Osteoblast (primary cell): ENCODE data around the gene EZH2. TPM values are rescaled to one million over a fixed set of nuclear protein-coding genes. Genes with fewer than 3 reads are reported as not detected.
A peak's percentile ranks its signal among the peaks of the same experiment; 100 is the strongest.

ENCODE experiments used
- DNase-seq: peaks from one replicate; pipeline ENCODE4 v3.0.0; 2011; ENCODE audit warnings: low spot score, mixed read lengths; ENCODE audit not compliant: insufficient read length; ENCODE audit errors: missing footprints
- H2AFZ ChIP-seq: 2 replicates; pipeline ENCODE4 v1.6.0; 2011; ENCODE audit warnings: mild to moderate bottlenecking, low read length
- H3K27ac ChIP-seq: 2 replicates; pipeline ENCODE4 v1.5.1; 2011; ENCODE audit warnings: mild to moderate bottlenecking, low read depth, low read length, moderate library complexity
- H3K27me3 ChIP-seq: 2 replicates; pipeline ENCODE4 v1.6.0; 2012; ENCODE audit warnings: mild to moderate bottlenecking, control low read depth, inconsistent platforms, low read length, moderate library complexity; ENCODE audit not compliant: insufficient read depth
- H3K36me3 ChIP-seq: 2 replicates; pipeline ENCODE4 v1.5.1; 2011; ENCODE audit warnings: mild to moderate bottlenecking, low read length, control low read depth, moderate library complexity; ENCODE audit not compliant: insufficient read depth
- H3K4me1 ChIP-seq: 2 replicates; pipeline ENCODE4 v1.5.1; 2011; ENCODE audit warnings: mild to moderate bottlenecking, low read length, control low read depth, moderate library complexity; ENCODE audit not compliant: insufficient read depth
- H3K4me2 ChIP-seq: 2 replicates; pipeline ENCODE4 v1.6.0; 2011; ENCODE audit warnings: mild to moderate bottlenecking, low read length; ENCODE audit not compliant: insufficient read depth
- H3K4me3 ChIP-seq: fragments of 200-600 bp; sonication (generic); 3 replicates; pipeline ENCODE4 v1.5.1; 2012; ENCODE audit warnings: mild to moderate bottlenecking, low read length, inconsistent platforms; ENCODE audit not compliant: insufficient read depth
- H3K79me2 ChIP-seq: 2 replicates; pipeline ENCODE4 v1.6.0; 2012; ENCODE audit warnings: mild to moderate bottlenecking, low read length, control low read depth, inconsistent platforms; ENCODE audit not compliant: insufficient read depth
- H3K9me3 ChIP-seq: 2 replicates; pipeline ENCODE4 v1.5.1; 2011; ENCODE audit warnings: low read depth, low read length, control low read depth
- H4K20me1 ChIP-seq: 2 replicates; pipeline ENCODE4 v1.6.0; 2012; ENCODE audit warnings: mild to moderate bottlenecking, low read length, control low read depth; ENCODE audit not compliant: insufficient read depth
- total RNA-seq: library from RNA; depleted of rRNA; stranded (reverse); fragments of >200 nt; gene quantifications from 2 replicates; pipeline ENCODE4 v1.2.3, GENCODE V29; 2012
- TF ChIP-seq, protein P1 (sequence below): IDR thresholded peaks from 2 replicates; pipeline ENCODE4 v1.5.1; 2011; ENCODE audit warnings: mild to moderate bottlenecking, low read depth, low read length, moderate library complexity; ENCODE audit errors: extremely low read depth

Gene EZH2
- total RNA-seq, 1 donor: 7.6 TPM

- TF ChIP-seq, protein P1, sequence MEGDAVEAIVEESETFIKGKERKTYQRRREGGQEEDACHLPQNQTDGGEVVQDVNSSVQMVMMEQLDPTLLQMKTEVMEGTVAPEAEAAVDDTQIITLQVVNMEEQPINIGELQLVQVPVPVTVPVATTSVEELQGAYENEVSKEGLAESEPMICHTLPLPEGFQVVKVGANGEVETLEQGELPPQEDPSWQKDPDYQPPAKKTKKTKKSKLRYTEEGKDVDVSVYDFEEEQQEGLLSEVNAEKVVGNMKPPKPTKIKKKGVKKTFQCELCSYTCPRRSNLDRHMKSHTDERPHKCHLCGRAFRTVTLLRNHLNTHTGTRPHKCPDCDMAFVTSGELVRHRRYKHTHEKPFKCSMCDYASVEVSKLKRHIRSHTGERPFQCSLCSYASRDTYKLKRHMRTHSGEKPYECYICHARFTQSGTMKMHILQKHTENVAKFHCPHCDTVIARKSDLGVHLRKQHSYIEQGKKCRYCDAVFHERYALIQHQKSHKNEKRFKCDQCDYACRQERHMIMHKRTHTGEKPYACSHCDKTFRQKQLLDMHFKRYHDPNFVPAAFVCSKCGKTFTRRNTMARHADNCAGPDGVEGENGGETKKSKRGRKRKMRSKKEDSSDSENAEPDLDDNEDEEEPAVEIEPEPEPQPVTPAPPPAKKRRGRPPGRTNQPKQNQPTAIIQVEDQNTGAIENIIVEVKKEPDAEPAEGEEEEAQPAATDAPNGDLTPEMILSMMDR: no peak
- Histone ChIP-seq H4K20me1 (no peaks in the 10 kb centered on the region), H3K79me2 (no peaks in the 10 kb centered on the region), H3K27me3 (peaks cover 32% of the 10 kb centered on the region), H3K9me3 (no peaks in the 10 kb centered on the region), H3K36me3 (no peaks in the 10 kb centered on the region), H3K27ac (no peak overlapping the region), H2AFZ (no peak overlapping the region), H3K4me1 (no peaks in the 10 kb centered on the region), H3K4me2 (no peak overlapping the region), H3K4me3 (no peak overlapping the region)
- no peak for DNase-seq
Observed at GRCh38 chr7:148903504-148903903, 19.4 kb upstream of the EZH2 start.

DNA sequence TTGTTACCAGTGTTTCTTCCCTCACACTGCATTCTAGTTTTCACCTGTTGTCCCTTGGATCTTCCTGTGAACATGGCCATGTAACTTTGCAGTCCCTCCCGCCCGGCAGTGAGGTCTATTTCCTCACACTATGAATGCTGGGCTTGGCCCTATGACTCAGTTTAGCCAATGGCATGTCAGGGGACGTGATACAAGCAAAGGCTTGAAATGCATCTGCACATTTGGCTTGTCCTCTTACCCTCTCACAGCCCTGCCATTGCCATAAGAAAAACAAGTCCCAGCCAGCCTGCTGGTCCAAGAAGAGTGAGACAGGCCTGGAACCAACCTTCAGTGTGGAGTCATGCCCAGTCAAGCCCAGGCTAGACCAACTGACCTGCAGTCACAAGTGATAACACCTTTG is 17.1 kb upstream of the EZH2 start:
- Histone ChIP-seq H2AFZ (no peak overlapping the region), H3K36me3 (no peaks in the 10 kb centered on the region), H3K4me3 (no peak overlapping the region), H4K20me1 (no peaks in the 10 kb centered on the region), H3K9me3 (no peaks in the 10 kb centered on the region), H3K27ac (no peak overlapping the region), H3K4me1 (no peaks in the 10 kb centered on the region), H3K79me2 (no peaks in the 10 kb centered on the region), H3K4me2 (no peak overlapping the region), H3K27me3 (peaks cover 19% of the 10 kb centered on the region)
- DNase-seq: no peak
- TF ChIP-seq, protein P1: no peak

DNA sequence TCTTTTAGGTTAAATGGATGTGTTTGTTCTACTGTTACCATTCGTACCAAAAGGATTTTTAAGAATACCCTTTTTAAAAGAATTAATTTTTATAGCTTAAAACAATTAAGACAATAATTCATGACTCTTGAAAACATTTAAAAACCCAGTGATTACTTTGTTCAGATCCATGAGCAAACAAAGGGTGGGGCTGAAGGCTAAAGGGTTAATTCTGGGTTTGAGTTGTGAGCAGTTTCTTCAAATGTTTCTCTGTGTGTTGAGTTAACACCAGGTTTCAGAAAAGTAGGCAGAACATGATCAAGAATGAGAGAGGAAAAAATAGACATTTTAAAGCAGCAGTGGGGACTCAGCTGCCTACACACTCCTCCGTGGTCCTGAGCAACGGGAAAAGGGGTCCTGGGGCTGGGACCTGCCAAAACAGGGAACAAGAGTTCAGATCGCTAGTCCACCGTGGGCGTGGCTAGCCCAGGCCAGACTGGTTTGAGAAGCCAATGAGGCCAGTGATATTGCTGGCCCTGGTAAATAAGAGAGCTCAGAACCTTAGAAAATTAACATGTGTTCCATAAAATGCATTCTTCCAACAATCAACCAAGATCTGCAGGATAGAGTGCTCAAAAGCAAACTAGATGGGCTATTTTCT is 14.9 kb upstream of the EZH2 start:
- no peaks in the 10 kb centered on the region for H3K4me1 ChIP-seq
- H3K27me3 ChIP-seq: peaks cover 5% of the 10 kb centered on the region
- no peaks in the 10 kb centered on the region for H3K36me3 ChIP-seq
- H2AFZ ChIP-seq: no peak overlapping the region
- H3K4me2 ChIP-seq: no peak overlapping the region
- no peak for DNase-seq
- no peak overlapping the region for H3K4me3 ChIP-seq
- H3K9me3 ChIP-seq: no peaks in the 10 kb centered on the region
- H3K27ac ChIP-seq: no peak overlapping the region
- no peaks in the 10 kb centered on the region for H3K79me2 ChIP-seq
- TF ChIP-seq, protein P1: no peak
- no peaks in the 10 kb centered on the region for H4K20me1 ChIP-seq

- H3K4me2 ChIP-seq: peak overlapping the region; percentile 9
- H3K4me3 ChIP-seq: no peak overlapping the region
- no peaks in the 10 kb centered on the region for H3K9me3 ChIP-seq
- no peaks in the 10 kb centered on the region for H3K79me2 ChIP-seq
- peaks cover 5% of the 10 kb centered on the region for H3K27me3 ChIP-seq
- H3K4me1 ChIP-seq: no peaks in the 10 kb centered on the region
- H2AFZ ChIP-seq: no peak overlapping the region
- no peaks in the 10 kb centered on the region for H3K36me3 ChIP-seq
- TF ChIP-seq, protein P1: no peak
- H3K27ac ChIP-seq: no peak overlapping the region
- no peaks in the 10 kb centered on the region for H4K20me1 ChIP-seq
- DNase-seq: peak; percentile 59
Observed at GRCh38 chr7:148894591-148894990, 10.5 kb upstream of the EZH2 start.
